GM12878 (cell line): ENCODE measurements around the gene PATJ. TPM values are rescaled to one million over a fixed set of nuclear protein-coding genes. Genes with fewer than 3 reads are reported as not detected.

Experiments
- ATAC-seq: fragments of 200-7000 bp; cut with Tn5 transposase; 3 replicates; pipeline ENCODE4 v1.9.1; 2020; ENCODE audit warnings: mild to moderate bottlenecking, moderate library complexity
- BruUV-seq: library from RNA; stranded (reverse); fragments of 400-500 nt; replicated peaks from 2 replicates; lab custom pipeline; 2021; lab: Mats Ljungman, UMichigan
- CTCF ChIA-PET: fragments of 300-600 bp; sonication (Branson Sonifier 250); formaldehyde crosslinking; extraction: SDS; loops from one replicate; lab custom pipeline; 2021; ENCODE audit warnings: inconsistent platforms; lab: Yijun Ruan, JAX
- POLR2A ChIA-PET: fragments of 350-600 bp; formaldehyde crosslinking; extraction: SDS; loops from one replicate; lab custom pipeline; 2021; ENCODE audit warnings: inconsistent platforms; lab: Charles Lee
- RAD21 ChIA-PET: fragments of 300-600 bp; sonication (Branson Sonifier 250); formaldehyde crosslinking; loops from one replicate; lab custom pipeline; 2023; ENCODE audit warnings: antibody characterized with exemption; ENCODE audit not compliant: unreplicated experiment; lab: Charles Lee
- SMC1A ChIA-PET: fragments of 300-600 bp; sonication (Branson Sonifier 250); formaldehyde crosslinking; loops from one replicate; lab custom pipeline; 2023; ENCODE audit not compliant: unreplicated experiment, uncharacterized antibody; lab: Charles Lee
- DNase-seq: peaks from one replicate; pipeline ENCODE4 v3.0.0-alpha.2; 2011; ENCODE audit warnings: low read depth, low spot score
- FAIRE-seq: peaks from 3 replicates; lab custom pipeline; 2011; peaks lifted over from hg19 to GRCh38; lab: Jason Lieb, UNC
- H2AFZ ChIP-seq: 2 replicates; pipeline ENCODE4 v1.6.0; 2011; ENCODE audit warnings: low read depth, low read length, control low read depth; ENCODE audit not compliant: control insufficient read depth
- H3K27ac ChIP-seq: 2 replicates; pipeline ENCODE4 v1.5.1; 2011; ENCODE audit warnings: control low read depth; ENCODE audit not compliant: control insufficient read depth, insufficient read depth
- H3K27me3 ChIP-seq, 2 experiments: replicated peaks in 1 of 2; 2 replicates each; pipeline versions ENCODE4 v1.6.0 to v1.6.1; 2011; ENCODE audit warnings: low read length in 1 of 2; ENCODE audit not compliant: control insufficient read depth in 2 of 2, insufficient read depth in 2 of 2
- H3K36me3 ChIP-seq, 2 experiments: 2 replicates each; pipeline ENCODE4 v1.5.1; 2011; ENCODE audit warnings: low read length in 1 of 2; ENCODE audit not compliant: control insufficient read depth in 2 of 2, insufficient read depth in 2 of 2
- H3K4me1 ChIP-seq: 2 replicates; pipeline ENCODE4 v1.6.1; 2011; ENCODE audit warnings: mild to moderate bottlenecking, low read length, moderate library complexity, mixed read lengths; ENCODE audit not compliant: control insufficient read depth, insufficient read depth
- H3K4me2 ChIP-seq: 2 replicates; pipeline ENCODE4 v1.6.0; 2011; ENCODE audit warnings: control low read depth; ENCODE audit not compliant: control insufficient read depth, insufficient read depth
- H3K4me3 ChIP-seq: fragments of 200-600 bp; sonication (generic); 2 replicates; pipeline ENCODE4 v1.5.1; 2016
- H3K79me2 ChIP-seq: 2 replicates; pipeline ENCODE4 v1.6.0; 2011; ENCODE audit warnings: low read length; ENCODE audit not compliant: control insufficient read depth, insufficient read depth
- H3K9ac ChIP-seq: 2 replicates; pipeline ENCODE4 v1.8.0; 2011; ENCODE audit warnings: low read length, control low read depth, mixed read lengths; ENCODE audit not compliant: control insufficient read depth, insufficient read depth
- H3K9me3 ChIP-seq: replicated peaks from 3 replicates; pipeline ENCODE4 v1.5.1; 2011; ENCODE audit warnings: mild to moderate bottlenecking, low read length; ENCODE audit not compliant: control insufficient read depth, insufficient read depth
- H4K20me1 ChIP-seq: 2 replicates; pipeline ENCODE4 v1.6.0; 2011; ENCODE audit not compliant: control insufficient read depth, insufficient read depth
- CTCF ChIP-seq, 3 experiments: IDR thresholded peaks in 2 of 3; conservative IDR thresholded peaks in 1 of 3; 2 replicates each; pipeline ENCODE4 v1.5.1; 2011; ENCODE audit warnings: low read depth in 3 of 3, low read length in 3 of 3, mild to moderate bottlenecking in 3 of 3, control low read depth in 2 of 3, moderate library complexity in 2 of 3, inconsistent platforms in 1 of 3, mixed read lengths in 1 of 3; ENCODE audit not compliant: control insufficient read depth in 2 of 3, insufficient read depth in 1 of 3; ENCODE audit errors: extremely low read depth in 1 of 3
- ETV6 ChIP-seq, 2 experiments: fragments of 450-650 bp in 1 of 2; IDR thresholded peaks in 1 of 2; conservative IDR thresholded peaks in 1 of 2; 2 replicates each; pipeline ENCODE4 v1.6.1; 2014; ENCODE audit warnings: antibody characterized with exemption in 1 of 2, borderline replicate concordance in 1 of 2, low read depth in 1 of 2, mild to moderate bottlenecking in 1 of 2, moderate library complexity in 1 of 2
- FOXK2 ChIP-seq: fragments of 450-650 bp; IDR thresholded peaks from 2 replicates; pipeline ENCODE4 v1.6.1; 2017; ENCODE audit warnings: mild to moderate bottlenecking, moderate library complexity
- NFIC ChIP-seq: IDR thresholded peaks from 2 replicates; pipeline ENCODE4 v1.6.1; 2012; ENCODE audit warnings: low read depth, mild to moderate bottlenecking, inconsistent platforms, low read length, moderate library complexity
- PRDM15 ChIP-seq: fragments of 450-650 bp; formaldehyde crosslinking; IDR thresholded peaks from 2 replicates; pipeline ENCODE4 v1.4.0; 2020; ENCODE audit warnings: mild to moderate bottlenecking, moderate library complexity
- RAD21 ChIP-seq: IDR thresholded peaks from 2 replicates; pipeline ENCODE4 v1.6.1; 2011; ENCODE audit warnings: mild to moderate bottlenecking, low read depth, low read length, moderate library complexity; ENCODE audit not compliant: insufficient read depth
- RCOR1 ChIP-seq: conservative IDR thresholded peaks from 2 replicates; pipeline ENCODE4 v1.6.1; 2012; ENCODE audit warnings: low read depth, low read length, improper control_type of control experiment
- RELA ChIP-seq: fragments of 450-650 bp; IDR thresholded peaks from 2 replicates; pipeline ENCODE4 v1.8.0; 2014; ENCODE audit warnings: borderline replicate concordance; ENCODE audit not compliant: partially characterized antibody
- SKIL ChIP-seq: fragments of 450-650 bp; IDR thresholded peaks from 2 replicates; pipeline ENCODE4 v1.6.1; 2017; ENCODE audit warnings: mild to moderate bottlenecking, low read depth, inconsistent platforms; ENCODE audit not compliant: poor library complexity, severe bottlenecking
- SUZ12 ChIP-seq: fragments of 200-600 bp; sonication (generic); IDR thresholded peaks from one replicate; pipeline ENCODE4 v1.6.1; 2018; ENCODE audit warnings: antibody characterized with exemption, mild to moderate bottlenecking; ENCODE audit not compliant: unreplicated experiment
- TCF3 ChIP-seq: IDR thresholded peaks from 2 replicates; pipeline ENCODE4 v1.6.1; 2012; ENCODE audit warnings: low read depth, mild to moderate bottlenecking, low read length, borderline replicate concordance; ENCODE audit not compliant: insufficient read depth
- ZBTB33 ChIP-seq: fragments of 450-650 bp; IDR thresholded peaks from 2 replicates; pipeline ENCODE4 v1.6.1; 2017; ENCODE audit warnings: mild to moderate bottlenecking
- WGBS: methylation state at CpG from one replicate; pipeline ENCODE4 v1.1.6; 2016; ENCODE audit warnings: low lambda C conversion rate; ENCODE audit not compliant: insufficient replicate concordance, insufficient coverage; ENCODE audit errors: missing lambda C conversion rate; 5-methylcytosine and 5-hydroxymethylcytosine counted together
- in situ Hi-C: fragments of 300-500 bp; cut with MboI; formaldehyde crosslinking; loops from 9 replicates; pipeline ENCODE4 v1.14.3; 2018; ENCODE audit warnings: mixed read lengths
- intact Hi-C: fragments of 100-400 bp; cut with micrococcal nuclease; formaldehyde crosslinking; loops from one replicate; pipeline ENCODE4 v1.14.2; 2022; ENCODE audit not compliant: unreplicated experiment
- polyA plus RNA-seq, 11 experiments: library from polyadenylated mRNA; depleted of rRNA in 4 of 11; unstranded in 6 of 11; stranded (reverse) in 5 of 11; fragments of >200 nt; fragmentation: Nextera tagmentation in 4 of 11; fragmentation: Illumina TruSeq in 1 of 11; extraction: Ambion mirVana in 4 of 11; extraction: Trizol in 1 of 11; gene quantifications; 1 replicate in 1 of 11; 2 replicates in 10 of 11; pipeline versions ENCODE4 v1.2.1 to v1.2.3, GENCODE V29; 2011 to 2016; ENCODE audit warnings: inconsistent platforms in 2 of 11, missing spikeins in 2 of 11, low read depth in 1 of 11
- total RNA-seq, 4 experiments: library from RNA; depleted of rRNA in 3 of 4; stranded (reverse); fragments of >200 nt in 3 of 4; fragmentation: Illumina TruSeq in 1 of 4; extraction: Trizol in 1 of 4; gene quantifications; 2 replicates each; pipeline versions ENCODE4 v1.2.1 to v1.2.3, GENCODE V29; 2013 to 2021

PATJ gene
- total and polyA plus RNA-seq, 10 of the 15 experiments (the other 5 are each of a cell fraction or from before 2014, with no cell fraction given), result 2.8 to 13.9 (median 6.9) TPM

DNA sequence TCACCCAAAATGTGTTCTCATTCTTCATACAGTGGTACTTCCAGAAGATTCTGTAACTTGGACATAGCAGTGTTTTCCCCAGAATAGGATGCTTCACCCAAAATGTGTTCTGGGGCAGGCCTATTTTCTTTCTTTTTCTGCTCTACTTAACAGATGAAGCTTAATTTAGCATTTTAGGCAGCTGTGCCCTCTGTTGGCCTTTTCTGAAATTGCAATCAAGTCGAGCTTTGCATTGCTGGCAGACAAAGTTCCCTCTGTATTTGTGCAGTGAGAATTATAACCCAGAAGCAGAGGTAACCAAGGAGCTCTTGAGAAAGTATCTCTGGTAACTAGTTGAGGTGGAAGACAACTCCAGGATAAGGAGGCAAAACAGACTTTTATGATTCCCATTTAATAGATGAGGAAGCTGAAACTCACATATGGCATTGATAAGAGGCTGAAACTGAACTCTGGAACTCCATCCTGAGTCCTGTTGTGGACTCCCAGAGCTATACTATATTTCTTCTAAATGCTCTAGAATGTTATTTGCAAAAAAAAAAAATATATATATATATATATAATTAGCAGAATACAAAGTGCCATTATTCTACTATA lies 402.1 kb downstream of the PATJ start:
- Histone ChIP-seq H3K79me2 (no peaks in the 10 kb centered on the region), H3K4me1 (no peaks in the 10 kb centered on the region), H3K27ac (no peak overlapping the region), H3K27me3 (no peaks in the 10 kb centered on the region), H3K9me3 (no peaks in the 10 kb centered on the region), H4K20me1 (no peaks in the 10 kb centered on the region), H2AFZ (no peak overlapping the region), H3K9ac (no peak overlapping the region), H3K4me3 (no peak overlapping the region), H3K4me2 (no peak overlapping the region), H3K36me3 (no peaks in the 10 kb centered on the region)
- ChIA-PET CTCF (interaction anchor here (0.6 to 6.5 kb wide), 22 partner anchors 10 to 308 kb away, joined by 3 to 67 read pairs (median 3); no protein-coding TSS in a partner anchor), RAD21 (interaction anchor here (0.5 to 1.7 kb wide), 5 partner anchors 9 to 62 kb away, joined by 3 to 9 read pairs (median 4); no protein-coding TSS in a partner anchor), POLR2A (no interaction called here), SMC1A (interaction anchor here (0.6 to 1.4 kb wide), 8 partner anchors 10 to 1653 kb away, joined by 3 to 11 read pairs (median 4); no protein-coding TSS in a partner anchor)
- DNase-seq, result no peak
- FAIRE-seq, result peak; percentile 69
- intact Hi-C loops (no loop called here), in situ Hi-C loops (no loop called here)
- 0% methylated on average over 1 of the region's 1 CpG for WGBS
- ATAC-seq, result peak; percentile 75
- BruUV-seq, result no TSS peak
- TF ChIP-seq ZBTB33 (no peak), RELA (no peak), SKIL (no peak), CTCF (IDR thresholded peaks at IDR 0.05 in 2 of 3, conservative IDR thresholded peaks at IDR 0.05 in 1 of 3; ENCODE audit: control insufficient read depth in 2 of 3, extremely low read depth in 1 of 3, insufficient read depth in 1 of 3, low read depth in 3 of 3, low read length in 3 of 3) (peak; percentile 64 to 81 (median 76)), ETV6 (conservative IDR thresholded peaks at IDR 0.05 in 1 of 2, IDR thresholded peaks at IDR 0.05 in 1 of 2; ENCODE audit: borderline replicate concordance in 1 of 2, low read depth in 1 of 2) (no peak), SUZ12 (no peak), NFIC (no peak), TCF3 (no peak), PRDM15 (CRISPR knock-in tag) (no peak), RAD21 (peak; percentile 66), RCOR1 (no peak), FOXK2 (no peak)
